Fibroblast of peridontal ligament (primary cell): ENCODE data around the gene UFC1.
A peak's percentile ranks its signal among the peaks of the same experiment; 100 is the strongest.

Experiments
- DNase-seq: peaks from one replicate; pipeline ENCODE4 v3.0.0-alpha.2; 2010; ENCODE audit errors: extremely low read depth

The UFC1 gene

GRCh38 chr1:161133220-161133740 lies 20.5 kb upstream of the UFC1 start:
- DNase-seq = no peak

DNA sequence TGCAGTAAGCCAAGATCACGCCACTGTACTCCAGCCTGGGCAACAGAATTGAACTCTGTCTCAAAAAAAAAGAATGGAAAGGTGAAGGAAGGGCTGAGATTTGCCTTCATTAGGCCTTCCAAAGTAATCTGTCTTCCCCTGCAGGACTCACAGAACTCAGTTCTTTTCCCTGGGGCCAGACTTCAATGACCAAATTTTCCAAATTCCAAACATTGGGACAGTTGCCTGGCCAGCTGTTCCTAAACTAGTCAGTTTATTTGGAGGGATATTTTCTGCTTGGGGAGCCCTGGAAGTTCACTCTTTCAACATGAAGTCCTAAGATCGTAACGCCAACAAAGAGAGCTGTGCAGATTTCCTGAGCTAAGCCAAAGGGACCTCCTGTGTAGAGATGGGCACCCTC lies 15.9 kb upstream of the UFC1 start:
- no peak for DNase-seq

GRCh38 chr1:161138431-161138830 lies 15.3 kb upstream of the UFC1 start:
- no peak for DNase-seq

DNA sequence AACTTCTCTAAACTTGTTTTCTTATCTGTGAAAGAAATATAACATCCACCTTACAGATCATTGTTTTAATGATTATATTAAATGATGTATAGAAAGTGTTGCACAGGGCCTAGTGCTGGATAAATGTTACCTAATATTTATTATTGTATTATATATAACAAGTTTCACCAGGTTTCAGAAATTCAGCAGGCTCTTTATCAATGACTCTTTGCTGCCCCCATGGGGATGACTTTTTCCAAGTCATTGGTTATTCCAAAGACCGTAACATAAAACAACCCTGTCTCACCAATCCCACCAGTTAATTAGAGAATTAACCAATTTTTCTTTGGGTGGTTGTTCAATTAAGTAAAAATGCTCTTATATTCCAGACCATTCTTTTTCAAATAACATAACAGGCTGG lies 14.0 kb upstream of the UFC1 start:
- peak; percentile 72 for DNase-seq

DNA sequence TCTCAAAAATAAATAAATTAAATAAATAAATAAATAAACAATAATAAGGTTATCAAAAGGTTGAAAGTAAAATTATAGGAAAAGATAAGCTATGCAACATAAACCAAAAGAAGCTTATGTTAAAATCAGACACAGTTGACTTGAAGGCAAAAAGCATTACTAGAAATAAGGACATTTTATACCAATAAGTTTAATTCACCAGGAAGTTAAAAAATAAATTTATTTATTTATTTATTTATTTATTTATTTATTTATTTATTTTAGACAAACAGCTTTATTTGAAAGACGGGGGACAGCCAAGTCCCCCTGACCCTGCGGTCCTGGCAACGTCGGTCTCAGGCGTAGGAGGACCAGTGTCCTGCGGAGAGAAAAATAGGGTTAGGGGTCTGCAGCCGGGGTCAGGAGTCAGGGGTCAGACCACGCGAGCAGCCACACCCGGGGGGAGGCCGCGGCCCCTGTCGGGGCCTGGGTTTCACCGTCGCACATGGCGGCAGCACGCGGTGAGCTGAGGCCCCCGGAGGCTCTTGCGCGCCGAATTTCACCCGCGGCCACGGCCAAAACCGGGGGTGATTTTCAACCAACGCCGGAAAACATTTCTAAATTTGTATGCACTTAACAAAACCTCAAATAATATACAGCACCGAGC lies 12.9 kb upstream of the UFC1 start:
- no peak for DNase-seq

- no peak for DNase-seq
Observed at GRCh38 chr1:161145832-161146231, 7.9 kb upstream of the UFC1 start.

- DNase-seq = no peak
Observed at GRCh38 chr1:161153176-161153575, 602 bp upstream of the UFC1 start.

GRCh38 chr1:161157867-161158266 lies 4.1 kb downstream of the UFC1 start:
- DNase-seq = no peak

- DNase-seq = no peak
Observed at GRCh38 chr1:161158316-161159010, 4.7 kb downstream of the UFC1 start.

GRCh38 chr1:161159087-161159912 lies 5.5 kb downstream of the UFC1 start, which contains the start of gene USP21:
Gene USP21, plus strand, starts transcription at chr1:161159500. Its CDS starts 1,141 bp downstream, at chr1:161160641.
- peak; percentile 87 for DNase-seq

- DNase-seq = no peak
Observed at GRCh38 chr1:161159913-161160243, 6.1 kb downstream of the UFC1 start.

DNA sequence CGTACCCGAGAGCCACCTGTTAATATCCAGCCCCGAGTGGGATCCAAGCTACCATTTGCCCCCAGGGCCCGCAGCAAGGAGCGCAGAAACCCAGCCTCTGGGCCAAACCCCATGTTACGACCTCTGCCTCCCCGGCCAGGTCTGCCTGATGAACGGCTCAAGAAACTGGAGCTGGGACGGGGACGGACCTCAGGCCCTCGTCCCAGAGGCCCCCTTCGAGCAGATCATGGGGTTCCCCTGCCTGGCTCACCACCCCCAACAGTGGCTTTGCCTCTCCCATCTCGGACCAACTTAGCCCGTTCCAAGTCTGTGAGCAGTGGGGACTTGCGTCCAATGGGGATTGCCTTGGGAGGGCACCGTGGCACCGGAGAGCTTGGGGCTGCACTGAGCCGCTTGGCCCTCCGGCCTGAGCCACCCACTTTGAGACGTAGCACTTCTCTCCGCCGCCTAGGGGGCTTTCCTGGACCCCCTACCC lies 6.9 kb downstream of the UFC1 start:
- DNase-seq = no peak

- no peak for DNase-seq
Observed at GRCh38 chr1:161161652-161162051, 7.9 kb downstream of the UFC1 start.

DNA sequence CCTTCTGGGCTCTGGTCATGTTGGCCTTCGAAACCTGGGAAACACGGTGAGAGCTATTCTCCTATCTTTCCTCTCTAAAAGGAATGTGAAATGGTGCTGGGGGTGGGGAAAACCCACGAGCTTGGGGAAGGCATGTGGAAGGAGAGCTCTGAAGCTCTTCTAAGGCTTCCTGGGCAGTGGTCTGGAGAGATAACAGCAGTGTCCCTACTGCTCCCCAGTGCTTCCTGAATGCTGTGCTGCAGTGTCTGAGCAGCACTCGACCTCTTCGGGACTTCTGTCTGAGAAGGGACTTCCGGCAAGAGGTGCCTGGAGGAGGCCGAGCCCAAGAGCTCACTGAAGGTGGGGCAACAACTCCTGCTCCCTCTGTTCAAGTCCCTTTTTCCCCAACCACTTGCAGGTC lies 8.3 kb downstream of the UFC1 start:
- no peak for DNase-seq

DNA sequence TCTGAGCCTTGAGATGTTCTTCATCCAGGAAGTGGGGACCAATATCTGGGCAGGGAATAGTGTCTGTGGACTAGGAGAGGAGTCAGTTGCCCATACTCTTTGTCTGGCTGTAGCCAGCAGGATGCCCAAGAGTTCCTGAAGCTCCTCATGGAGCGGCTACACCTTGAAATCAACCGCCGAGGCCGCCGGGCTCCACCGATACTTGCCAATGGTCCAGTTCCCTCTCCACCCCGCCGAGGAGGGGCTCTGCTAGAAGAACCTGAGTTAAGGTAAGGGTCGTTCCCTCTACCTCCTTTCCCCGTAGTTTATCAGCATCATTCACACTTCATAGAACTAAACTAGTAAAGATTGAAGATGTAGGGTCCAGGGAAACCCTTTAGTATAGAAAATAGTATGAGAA lies 9.0 kb downstream of the UFC1 start:
- DNase-seq = no peak

- DNase-seq = no peak
Observed at GRCh38 chr1:161163793-161164192, 10.0 kb downstream of the UFC1 start.

GRCh38 chr1:161164901-161165610 lies 11.3 kb downstream of the UFC1 start:
- DNase-seq = no peak

GRCh38 chr1:161165742-161166668 lies 12.2 kb downstream of the UFC1 start, which contains the start of gene PPOX:
Gene PPOX, plus strand, starts transcription at chr1:161166426. Its CDS starts 422 bp downstream, at chr1:161166848.
- peak; percentile 97 for DNase-seq

GRCh38 chr1:161166669-161167548 lies 13.1 kb downstream of the UFC1 start:
- no peak for DNase-seq

DNA sequence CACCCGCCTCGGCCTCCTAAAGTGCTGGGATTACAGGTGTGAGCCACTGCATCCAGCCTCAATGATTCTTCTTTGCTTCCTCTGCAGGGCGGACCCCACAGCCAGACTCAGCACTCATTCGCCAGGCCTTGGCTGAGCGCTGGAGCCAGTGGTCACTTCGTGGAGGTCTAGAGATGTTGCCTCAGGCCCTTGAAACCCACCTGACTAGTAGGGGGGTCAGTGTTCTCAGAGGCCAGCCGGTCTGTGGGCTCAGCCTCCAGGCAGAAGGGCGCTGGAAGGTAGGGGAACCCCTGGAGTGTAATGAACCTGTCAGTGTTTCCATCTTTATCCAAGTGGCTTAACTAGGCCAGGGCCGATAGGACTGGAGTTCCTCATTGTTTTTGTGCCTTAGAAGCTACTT lies 15.1 kb downstream of the UFC1 start:
- DNase-seq = no peak
